Activated CD4-positive, alpha-beta T cell treated with anti-CD3 and anti-CD28 coated beads, Interleukin-2, amount 50 U/mL, for 4 hours (primary cell): Measurements from ENCODE around the gene ARHGAP29.
A peak's percentile ranks its signal among the peaks of the same experiment; 100 is the strongest.

Experiments
- DNase-seq, 2 experiments: peaks; one replicate each; pipeline ENCODE4 v3.0.0-alpha.2; 2020

The ARHGAP29 gene, protein sequence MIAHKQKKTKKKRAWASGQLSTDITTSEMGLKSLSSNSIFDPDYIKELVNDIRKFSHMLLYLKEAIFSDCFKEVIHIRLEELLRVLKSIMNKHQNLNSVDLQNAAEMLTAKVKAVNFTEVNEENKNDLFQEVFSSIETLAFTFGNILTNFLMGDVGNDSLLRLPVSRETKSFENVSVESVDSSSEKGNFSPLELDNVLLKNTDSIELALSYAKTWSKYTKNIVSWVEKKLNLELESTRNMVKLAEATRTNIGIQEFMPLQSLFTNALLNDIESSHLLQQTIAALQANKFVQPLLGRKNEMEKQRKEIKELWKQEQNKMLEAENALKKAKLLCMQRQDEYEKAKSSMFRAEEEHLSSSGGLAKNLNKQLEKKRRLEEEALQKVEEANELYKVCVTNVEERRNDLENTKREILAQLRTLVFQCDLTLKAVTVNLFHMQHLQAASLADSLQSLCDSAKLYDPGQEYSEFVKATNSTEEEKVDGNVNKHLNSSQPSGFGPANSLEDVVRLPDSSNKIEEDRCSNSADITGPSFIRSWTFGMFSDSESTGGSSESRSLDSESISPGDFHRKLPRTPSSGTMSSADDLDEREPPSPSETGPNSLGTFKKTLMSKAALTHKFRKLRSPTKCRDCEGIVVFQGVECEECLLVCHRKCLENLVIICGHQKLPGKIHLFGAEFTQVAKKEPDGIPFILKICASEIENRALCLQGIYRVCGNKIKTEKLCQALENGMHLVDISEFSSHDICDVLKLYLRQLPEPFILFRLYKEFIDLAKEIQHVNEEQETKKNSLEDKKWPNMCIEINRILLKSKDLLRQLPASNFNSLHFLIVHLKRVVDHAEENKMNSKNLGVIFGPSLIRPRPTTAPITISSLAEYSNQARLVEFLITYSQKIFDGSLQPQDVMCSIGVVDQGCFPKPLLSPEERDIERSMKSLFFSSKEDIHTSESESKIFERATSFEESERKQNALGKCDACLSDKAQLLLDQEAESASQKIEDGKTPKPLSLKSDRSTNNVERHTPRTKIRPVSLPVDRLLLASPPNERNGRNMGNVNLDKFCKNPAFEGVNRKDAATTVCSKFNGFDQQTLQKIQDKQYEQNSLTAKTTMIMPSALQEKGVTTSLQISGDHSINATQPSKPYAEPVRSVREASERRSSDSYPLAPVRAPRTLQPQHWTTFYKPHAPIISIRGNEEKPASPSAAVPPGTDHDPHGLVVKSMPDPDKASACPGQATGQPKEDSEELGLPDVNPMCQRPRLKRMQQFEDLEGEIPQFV

DNA sequence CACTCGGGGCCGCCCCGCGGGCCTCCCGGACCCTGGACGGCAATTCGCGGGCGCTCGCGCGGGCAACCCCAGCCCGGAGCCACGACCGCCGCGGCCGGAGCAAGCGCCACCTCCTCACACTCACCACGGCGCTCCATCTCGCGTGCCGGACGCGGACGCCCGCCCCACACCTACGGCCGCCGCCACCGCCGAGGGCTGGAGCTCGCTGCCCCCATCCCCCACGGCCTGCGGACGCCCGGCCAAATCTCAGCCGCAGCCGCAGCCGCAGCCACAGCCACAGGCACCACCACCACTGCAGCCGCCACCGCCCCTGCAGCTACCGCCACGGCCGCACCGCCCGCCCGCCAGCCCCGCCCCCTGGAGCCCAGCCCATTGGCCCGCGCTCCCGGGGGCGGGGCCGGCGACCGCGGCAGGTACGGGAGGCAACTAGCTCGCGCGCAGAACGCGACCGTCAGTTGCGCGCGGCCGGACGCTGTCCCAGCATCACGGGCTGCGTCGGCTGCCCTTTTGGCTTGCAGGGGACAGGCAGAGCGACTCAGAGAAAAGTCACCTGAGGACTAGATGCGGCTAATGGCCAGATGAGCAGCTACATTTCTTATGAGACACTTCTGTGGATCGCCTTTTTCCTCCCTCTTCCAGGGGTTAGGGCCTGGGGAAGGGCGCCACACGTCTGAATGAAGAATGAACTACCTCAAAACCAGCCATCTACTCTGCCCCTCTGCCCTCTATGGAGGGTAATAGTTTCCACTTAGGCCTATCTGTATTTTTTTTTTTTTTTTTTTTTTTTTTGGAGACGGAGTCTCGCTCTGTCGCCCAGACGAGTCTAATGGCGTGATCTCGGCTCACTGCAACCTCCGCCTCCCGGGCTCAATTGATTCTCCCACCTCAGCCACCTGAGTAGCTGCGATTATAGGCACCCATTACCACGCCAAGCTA, at the start of gene ARHGAP29:
Gene ARHGAP29, minus strand, starts transcription at position 294 of the 936 bp plus-strand sequence. CDS start 5,973 bp downstream, outside the sequence.
- DNase-seq, result peak; percentile 13 to 20

DNA sequence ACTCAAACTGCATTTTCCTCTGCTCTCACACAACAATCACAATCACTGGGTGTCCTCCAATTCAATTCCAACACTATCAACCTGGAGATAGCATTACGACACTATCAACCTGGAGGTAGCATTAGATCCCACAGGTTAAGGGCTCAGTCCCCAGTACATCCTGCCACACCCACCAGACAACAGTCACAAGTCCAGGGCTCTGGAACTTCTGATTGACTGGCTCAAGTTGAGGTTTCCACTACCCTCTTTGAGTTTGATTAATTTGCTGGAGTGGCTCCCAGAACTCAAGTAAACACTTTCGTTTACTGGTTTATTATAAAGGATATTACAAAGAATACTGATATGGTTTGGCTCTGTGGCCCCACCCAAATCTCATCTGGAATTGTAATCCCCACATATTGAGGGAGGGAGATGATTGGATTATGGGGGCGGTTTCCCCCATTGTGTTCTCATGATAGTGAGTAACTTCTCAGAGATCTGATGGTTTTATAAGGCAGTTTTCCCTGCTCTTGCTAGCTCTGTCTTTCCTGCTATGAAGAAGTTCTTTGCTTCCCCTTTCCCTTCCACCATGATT, 49.6 kb upstream of the ARHGAP29 start:
- DNase-seq, result no peak

DNA sequence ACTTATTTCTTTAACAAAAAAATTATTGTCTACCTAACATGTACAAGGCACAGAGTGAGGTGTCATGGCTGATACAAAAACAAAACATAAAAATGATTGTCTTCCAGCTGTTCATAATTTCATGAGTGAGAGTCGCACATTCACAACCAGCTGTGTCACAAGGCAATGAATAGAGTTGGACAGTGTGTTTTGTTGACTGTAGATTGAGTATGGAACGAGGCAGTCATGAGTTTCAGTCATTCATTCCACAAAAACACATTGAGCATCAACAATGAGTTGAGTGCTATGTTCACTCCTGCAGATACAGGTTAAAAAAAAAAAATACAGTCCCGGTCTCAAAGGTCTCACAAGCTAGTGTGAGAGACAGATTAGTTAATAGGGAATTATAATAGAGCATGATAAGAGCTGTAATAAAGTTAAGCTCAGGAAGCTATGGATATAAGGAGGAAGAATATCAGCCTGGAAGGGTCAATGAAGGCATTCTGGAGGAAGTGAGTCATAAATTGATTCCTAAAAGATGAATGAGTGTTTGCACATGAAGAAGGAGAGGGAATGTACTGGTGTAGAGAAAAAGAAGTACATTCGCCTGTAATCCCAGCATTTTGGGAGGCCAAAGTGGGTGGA, 47.8 kb upstream of the ARHGAP29 start:
- DNase-seq, result no peak

DNA sequence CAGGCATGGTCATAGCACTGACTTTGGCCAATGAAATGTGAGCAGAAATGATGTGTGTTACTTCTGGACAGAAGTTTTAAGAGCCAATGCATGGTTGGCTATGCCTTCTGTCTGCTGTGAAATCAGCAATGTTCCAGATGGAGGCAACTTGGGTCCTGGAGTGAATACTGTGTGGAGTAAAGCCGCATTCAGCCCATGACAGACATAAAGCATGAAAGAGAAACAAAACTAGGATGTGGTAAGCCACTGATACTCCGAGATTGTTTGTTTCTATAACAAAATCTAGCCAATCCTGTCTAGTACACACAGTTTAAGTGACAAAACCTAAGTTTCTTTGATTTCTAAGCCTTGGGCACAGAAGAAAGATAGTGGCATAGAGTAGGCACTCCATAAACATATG, 47.1 kb upstream of the ARHGAP29 start:
- no peak for DNase-seq

DNA sequence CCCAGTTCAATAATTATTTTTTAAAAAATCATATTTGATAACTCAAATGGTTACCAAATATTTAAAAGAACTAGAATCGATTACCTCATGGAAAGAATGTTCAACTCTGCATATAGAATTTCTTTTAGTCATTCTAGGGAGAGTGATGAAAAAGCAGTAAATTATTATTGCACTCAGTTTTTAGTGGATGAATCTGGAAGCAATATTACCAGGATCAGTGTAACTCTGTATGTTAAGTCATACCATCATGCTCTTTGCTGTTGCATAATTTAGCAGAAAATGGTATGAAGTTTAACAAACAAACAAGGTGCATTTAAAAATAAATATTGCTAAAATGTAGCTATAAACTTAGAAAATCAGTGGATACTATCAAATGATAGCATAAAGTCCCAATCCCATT, 46.1 kb upstream of the ARHGAP29 start:
- DNase-seq, result no peak

DNA sequence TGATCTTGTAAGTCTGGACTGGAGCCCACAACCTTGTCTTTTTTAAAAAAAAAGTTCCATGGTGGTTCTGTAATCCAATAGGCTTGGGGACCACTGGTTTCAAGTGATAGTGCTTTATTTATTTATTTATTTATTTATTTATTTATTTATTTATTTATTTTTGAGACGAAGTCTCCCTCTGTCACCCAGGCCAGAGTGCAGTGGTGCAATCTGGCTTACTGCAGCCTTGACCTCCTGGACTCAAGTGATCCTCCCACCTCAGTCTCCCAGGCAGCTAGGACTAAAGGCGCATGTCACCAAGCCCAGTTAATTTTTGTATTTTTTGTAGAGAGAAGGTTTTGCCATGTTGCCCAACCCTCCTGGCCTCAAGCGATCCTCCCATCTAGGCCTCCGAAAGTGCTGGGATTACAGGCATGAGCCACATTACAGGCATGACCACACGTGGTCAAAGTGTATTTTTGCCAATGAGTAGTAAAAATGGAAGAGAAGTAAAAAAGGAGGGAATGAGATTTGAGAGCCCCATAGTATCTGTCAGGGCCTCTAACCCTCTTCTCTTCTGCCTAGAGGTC, 44.8 kb upstream of the ARHGAP29 start:
- DNase-seq, result no peak

DNA sequence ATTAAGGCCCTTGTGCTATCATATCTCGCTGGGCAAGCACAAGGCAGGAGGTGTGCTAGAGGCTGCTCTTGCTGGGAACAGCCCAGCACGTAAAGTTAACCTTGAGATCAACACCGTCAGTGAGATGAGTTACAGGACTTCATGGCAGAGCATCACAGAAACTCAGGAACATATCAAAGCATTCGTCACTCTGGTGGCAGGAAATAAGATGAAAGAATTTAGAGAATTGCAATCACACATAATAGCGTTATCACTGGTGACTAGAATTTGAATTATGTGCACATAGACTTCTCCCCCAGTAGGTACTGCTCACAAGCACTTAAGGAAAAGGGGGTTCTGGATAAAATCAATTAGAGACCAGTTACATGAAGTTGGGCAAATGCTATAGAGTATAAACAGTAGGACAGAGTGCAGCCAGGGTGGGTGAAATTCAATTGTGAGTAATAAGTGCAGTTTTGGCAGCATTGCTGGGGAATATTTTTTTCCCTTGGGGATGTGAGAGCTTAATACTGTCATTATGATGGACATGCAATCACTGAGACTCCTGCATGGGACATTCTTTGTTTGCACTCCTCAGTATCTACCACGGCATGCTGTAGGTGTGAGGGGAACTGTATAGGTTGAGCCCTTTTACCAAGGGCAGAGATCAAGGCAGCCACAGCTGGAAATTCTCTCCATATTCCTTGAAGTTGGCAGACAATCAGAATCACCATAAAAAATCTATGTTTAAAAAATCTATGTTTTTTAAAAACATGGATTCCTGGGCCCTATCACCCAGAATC, 44.2 kb upstream of the ARHGAP29 start:
- DNase-seq, result no peak

DNA sequence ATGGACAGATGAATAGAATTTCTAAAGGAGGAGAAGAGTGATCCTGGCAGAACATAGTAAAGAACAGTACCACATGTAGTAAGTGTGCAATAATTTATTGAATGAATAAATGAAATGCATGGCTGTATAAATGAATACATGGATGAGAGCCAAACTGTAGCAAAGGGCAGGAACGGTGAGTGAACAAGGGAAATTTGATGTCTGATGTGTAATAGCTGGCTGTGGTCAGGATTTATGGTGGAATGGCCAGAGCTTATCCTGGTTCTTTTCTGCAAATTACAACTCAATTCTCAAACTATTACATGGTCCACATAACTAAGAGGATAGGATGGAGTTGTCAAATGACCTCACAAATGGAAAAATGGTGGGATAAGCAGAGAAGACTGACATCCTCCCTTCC, 43.2 kb upstream of the ARHGAP29 start:
- DNase-seq, result no peak

DNA sequence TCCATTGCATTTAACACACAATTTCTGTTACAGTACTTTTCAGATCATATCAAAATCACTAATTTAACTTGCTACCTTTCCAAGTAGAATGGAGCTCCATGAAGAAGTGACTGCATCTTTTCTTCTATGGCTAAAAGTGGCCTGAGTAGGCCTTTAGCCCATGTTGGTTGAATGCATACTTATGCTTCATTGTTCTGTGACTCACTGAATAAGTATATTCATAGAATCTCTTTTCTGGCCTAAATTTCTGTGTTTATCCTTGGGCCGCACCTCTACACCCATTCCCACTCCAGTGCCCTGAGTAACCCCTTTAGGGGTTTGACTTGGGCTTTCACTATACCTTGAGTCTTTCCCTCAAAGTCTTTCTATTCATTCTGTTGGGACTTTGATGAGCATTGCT, 42.1 kb upstream of the ARHGAP29 start:
- no peak for DNase-seq

DNA sequence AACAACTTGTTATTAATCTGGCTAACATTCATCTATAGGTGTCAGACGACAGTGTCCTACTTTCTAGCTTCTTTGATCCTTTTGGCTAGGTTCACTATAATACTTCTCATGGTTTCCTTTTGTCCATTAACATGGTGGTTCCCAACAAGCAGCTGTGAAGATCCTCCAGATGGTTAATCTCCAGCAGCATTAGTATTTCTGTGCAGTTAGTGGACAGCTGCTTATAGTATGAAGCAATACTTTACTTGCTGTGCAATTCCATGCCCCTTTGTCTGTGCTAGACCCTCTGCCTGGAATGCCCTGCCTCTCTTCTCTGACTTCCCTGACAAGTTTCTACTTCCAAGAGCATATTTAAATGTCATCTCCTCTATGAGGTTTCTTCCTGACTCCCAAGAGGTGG, 41.7 kb upstream of the ARHGAP29 start:
- no peak for DNase-seq

DNA sequence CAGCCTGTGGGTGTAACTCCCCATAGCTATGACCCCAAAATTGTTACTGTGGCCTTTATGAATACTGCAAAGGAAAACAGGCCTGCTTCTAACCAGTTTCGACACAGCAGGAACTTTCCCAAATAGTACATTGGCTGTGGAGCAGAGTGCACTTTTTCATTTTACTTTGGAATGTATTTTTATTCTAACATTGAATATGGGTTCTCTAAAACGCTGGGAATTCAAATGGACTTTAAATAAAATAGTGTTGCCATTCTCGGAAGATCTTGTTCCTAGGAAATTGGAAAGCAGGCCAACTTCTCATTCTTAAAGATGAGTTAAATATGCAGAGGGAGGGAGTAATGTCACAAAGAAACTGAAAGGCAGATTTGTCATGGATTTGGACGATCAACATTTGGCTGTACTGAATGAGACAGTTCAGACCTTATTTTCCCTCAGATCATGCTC, 39.6 kb upstream of the ARHGAP29 start:
- DNase-seq, result no peak

DNA sequence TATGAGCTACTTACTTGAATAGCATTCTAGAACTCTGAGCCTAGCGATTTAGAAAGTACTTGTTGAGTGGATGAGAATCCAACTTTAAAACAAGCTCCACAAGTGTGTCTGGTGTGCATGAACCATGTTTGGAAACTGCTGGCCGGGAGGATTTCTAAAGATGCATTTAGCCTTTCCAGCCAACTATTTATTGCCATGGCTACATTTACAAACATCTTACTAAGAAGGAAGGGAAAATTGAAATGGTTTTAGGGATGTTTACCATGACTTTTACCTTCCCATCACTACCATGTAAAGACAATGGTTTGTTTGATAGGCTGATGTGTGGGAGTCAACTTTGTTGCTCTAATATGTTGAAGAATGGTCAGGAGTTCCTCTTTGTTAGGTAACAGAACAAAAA, 37.7 kb upstream of the ARHGAP29 start:
- DNase-seq, result no peak

DNA sequence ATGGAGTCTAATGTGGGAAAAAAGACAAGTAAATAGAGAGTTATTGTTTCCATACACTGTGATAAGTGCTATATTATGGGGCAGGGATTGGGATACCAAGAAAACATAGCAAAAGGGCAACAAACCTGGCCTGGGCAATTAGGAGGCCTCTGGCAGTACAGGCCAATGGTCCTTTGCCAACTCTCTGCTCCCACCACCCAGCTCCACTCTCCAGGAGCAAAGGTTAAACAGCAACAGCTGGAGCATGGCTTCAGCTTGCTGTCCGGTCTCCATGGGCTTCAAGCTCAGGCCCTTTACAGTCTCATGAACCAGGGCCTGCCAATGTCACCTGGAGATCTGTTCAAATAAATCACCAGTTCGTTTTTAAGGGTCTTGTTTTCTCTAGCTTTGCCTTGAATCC, 37.2 kb upstream of the ARHGAP29 start:
- DNase-seq, result no peak

DNA sequence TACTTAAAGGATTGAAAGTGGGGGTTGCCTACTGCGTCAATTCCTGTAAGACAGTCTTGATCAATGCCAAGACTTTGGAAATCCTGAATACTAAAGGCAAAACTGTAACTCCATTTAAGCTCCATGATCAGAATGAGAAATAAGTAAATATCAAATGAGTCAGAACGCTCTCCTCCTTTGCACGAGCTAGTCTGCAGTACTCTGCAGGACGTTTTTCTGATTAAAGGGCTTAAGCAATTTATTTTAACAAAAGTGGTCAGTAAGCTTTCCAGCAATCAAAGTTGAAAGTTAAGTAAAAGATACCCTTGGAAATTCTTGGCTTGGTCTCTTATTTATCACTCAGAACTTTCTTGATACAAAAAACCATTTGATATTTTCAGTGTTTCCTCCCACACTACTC, 35.7 kb upstream of the ARHGAP29 start:
- no peak for DNase-seq

DNA sequence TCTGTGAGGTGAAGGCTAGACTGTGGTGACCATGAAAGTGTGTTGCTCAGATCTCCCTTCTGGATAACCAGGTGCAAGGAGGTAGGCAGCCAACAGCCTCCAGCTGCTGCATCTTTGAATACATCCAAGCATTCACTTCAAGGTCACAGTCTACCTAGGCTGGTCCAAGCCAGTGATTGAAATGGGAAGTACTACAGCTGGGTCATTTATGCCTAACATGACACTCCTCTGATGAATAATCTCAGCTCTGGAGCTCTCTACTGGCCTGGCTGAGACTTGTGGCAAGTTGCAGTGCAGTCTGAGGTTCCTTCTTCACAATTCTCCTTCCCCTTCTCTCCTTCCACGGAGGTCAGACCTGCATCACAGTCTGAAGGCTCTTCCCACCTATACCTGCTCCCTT, 35.0 kb upstream of the ARHGAP29 start:
- no peak for DNase-seq

DNA sequence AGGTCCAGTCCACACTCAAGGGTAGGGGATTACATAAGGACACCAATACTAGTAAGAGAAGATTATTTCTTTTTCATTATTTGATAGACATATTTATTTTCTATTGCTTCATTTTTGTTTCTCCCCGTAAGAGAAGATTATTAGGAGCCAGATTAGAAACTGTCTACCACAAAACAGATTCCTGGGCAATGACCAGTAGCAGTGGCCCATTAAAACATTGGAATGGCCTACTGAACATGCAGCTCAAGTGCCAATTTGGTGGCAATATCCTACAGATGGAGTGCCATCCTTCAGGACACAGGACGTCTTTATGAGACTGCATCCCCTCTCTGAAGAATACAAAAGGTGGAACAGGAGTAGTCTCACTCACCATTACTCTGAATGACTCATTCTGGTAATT, 34.0 kb upstream of the ARHGAP29 start:
- no peak for DNase-seq

DNA sequence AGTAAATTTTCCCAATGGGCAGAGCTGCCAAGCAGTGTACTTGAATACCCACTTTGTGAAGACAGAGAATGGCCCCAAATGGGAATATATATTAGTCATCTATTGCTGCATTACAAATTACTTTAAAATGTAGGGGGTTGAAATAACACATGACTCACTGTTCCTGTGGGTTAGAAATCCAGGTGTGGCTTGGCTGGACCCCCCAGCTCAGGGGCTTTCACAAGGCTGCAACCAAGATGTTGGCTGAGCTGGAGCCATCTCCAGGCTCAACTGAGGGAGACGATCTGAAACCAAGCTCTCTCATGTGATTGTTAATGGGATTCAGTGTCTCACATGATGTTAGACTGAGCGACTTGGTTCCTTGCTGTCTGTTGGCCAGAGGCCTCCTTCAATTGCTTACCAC, 33.4 kb upstream of the ARHGAP29 start:
- no peak for DNase-seq

DNA sequence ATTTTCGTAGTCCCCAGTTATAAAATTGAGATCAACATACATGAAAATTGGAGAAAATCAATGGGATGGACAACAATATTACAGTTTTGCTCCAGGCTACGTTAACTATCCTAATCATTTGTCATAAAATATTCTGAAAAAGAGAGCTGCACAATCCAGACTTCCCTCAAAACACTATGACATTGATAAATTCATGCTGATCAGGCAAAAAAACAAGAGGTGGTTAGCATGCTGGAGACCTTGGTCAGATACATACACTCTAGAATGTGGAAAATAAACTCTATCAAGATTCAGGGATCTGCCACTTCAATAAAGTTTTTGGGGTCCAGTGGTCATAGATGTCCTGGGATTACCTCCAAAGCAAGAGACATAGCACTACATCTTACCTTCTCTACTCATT, 32.5 kb upstream of the ARHGAP29 start:
- no peak for DNase-seq

DNA sequence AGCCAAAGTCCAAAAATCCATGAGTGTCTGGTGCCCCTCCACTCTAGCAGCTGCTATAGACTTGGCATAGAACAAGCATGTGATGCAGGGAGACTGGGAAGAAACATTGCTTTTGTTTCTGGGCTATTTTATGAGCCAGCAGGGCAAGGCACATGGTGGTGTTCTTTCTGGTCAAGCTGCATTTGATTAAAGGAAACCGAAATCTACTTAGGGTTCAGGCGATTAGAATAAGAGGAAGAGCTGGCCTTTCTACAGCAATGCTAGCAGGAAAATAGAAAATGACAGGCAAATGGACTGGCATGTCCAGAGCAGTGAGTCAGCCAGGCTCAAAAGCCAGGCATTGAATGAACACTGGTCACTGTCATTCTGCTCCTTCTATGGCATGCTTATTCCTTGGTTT, 28.5 kb upstream of the ARHGAP29 start:
- no peak for DNase-seq

DNA sequence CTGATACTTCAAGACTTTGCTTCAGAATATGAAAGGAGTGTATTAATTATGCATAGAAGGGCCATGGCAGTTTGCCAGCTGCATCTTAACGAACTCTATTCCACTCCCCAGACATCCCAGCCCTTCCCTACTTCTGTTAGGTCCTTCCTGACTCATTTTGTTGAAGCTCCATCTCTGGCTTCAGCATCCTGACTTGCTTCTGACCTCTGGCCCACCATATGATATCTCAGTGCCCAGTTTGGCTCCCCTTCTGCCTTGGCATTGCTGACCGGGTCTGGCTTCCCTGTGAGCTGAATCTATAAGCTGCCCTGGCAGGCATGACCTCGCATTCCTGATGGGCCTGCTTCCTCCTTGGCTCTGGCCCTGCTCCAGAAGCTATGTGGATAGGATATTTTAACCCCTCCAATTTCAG, 27.6 kb upstream of the ARHGAP29 start:
- no peak for DNase-seq
